H1 (cell line): ENCODE results near the gene CTNNA3. TPM values are rescaled to one million over a fixed set of nuclear protein-coding genes. Genes with fewer than 3 reads are reported as not detected.

Experiments used
- CHD7 ChIP-seq: fragments of 300-600 bp; sonication (generic); IDR thresholded peaks from 2 replicates; pipeline ENCODE4 v1.7.1; 2012; ENCODE audit warnings: low read length, moderate library complexity, mild to moderate bottlenecking, inconsistent platforms; ENCODE audit not compliant: insufficient replicate concordance
- EGR1 ChIP-seq: IDR thresholded peaks from 2 replicates; pipeline ENCODE4 v1.6.1; 2011; ENCODE audit warnings: low read depth, low read length, borderline replicate concordance
- GTF2F1 ChIP-seq: IDR thresholded peaks from 2 replicates; pipeline ENCODE4 v1.6.1; 2012; ENCODE audit warnings: low read depth, low read length, improper control_type of control experiment, borderline replicate concordance
- PHF8 ChIP-seq: fragments of 200-600 bp; sonication (generic); conservative IDR thresholded peaks from 2 replicates; pipeline ENCODE4 v1.7.1; 2012; ENCODE audit warnings: low read depth, mild to moderate bottlenecking, inconsistent platforms, low read length, moderate library complexity
- RFX5 ChIP-seq: IDR thresholded peaks from 2 replicates; pipeline ENCODE4 v1.6.1; 2011; ENCODE audit warnings: low read depth, low read length, improper control_type of control experiment, borderline replicate concordance
- SAP30 ChIP-seq: fragments of 300-600 bp; sonication (generic); IDR thresholded peaks from 2 replicates; pipeline ENCODE4 v1.7.1; 2012; ENCODE audit warnings: low read length, moderate library complexity, mild to moderate bottlenecking, inconsistent platforms; ENCODE audit not compliant: insufficient read depth, insufficient replicate concordance
- SIN3A ChIP-seq, 2 experiments: IDR thresholded peaks in 1 of 2; conservative IDR thresholded peaks in 1 of 2; 2 replicates each; pipeline ENCODE4 v1.6.1; 2011 to 2012; ENCODE audit warnings: low read length in 2 of 2, improper control_type of control experiment in 1 of 2, low read depth in 1 of 2, mild to moderate bottlenecking in 1 of 2
- SIRT6 ChIP-seq: IDR thresholded peaks from one replicate; pipeline ENCODE4 v1.7.1; 2012; ENCODE audit warnings: low read length, inconsistent platforms
- TBP ChIP-seq: IDR thresholded peaks from 2 replicates; pipeline ENCODE4 v1.6.1; 2011; ENCODE audit warnings: low read depth, low read length, improper control_type of control experiment
- polyA plus RNA-seq, 7 experiments: library from polyadenylated mRNA; depleted of rRNA in 3 of 7; stranded (reverse) in 5 of 7; unstranded in 2 of 7; fragments of >200 nt in 5 of 7; fragments of 200-250 nt in 2 of 7; gene quantifications; 1 replicate in 5 of 7; 2 replicates in 1 of 7; 4 replicates in 1 of 7; pipeline versions ENCODE4 v1.2.1 to v1.2.3, GENCODE V29; 2011 to 2013; ENCODE audit warnings: missing spikeins in 2 of 7, mixed read lengths in 2 of 7
- total RNA-seq: library from RNA; stranded (reverse); fragmentation: NEBNext Ultra II Directional; extraction: Animal tissue kit (Norgen Biotek cat#: 25700); gene quantifications from 2 replicates; pipeline ENCODE4 v1.2.1, GENCODE V29; 2021
- TF ChIP-seq, protein P1 (sequence below): IDR thresholded peaks from 2 replicates; pipeline ENCODE4 v1.6.1; 2012; ENCODE audit warnings: inconsistent platforms

CTNNA3 gene
- total and polyA plus RNA-seq, 2 of the 8 experiments (the other 6 are each of a cell fraction or from before 2014, with no cell fraction given), result 1.3 to 1.5 TPM

GRCh38 chr10:67280405-67280804 is 415.6 kb downstream of the CTNNA3 start (continued):
- TF ChIP-seq CHD7 (no peak), SAP30 (no peak), GTF2F1 (no peak), SIRT6 (no peak), RFX5 (no peak), SIN3A (conservative IDR thresholded peaks at IDR 0.05 in 1 of 2, IDR thresholded peaks at IDR 0.05 in 1 of 2; ENCODE audit: low read depth in 1 of 2, low read length in 2 of 2) (no peak), TBP (peak; percentile 49; the same call in 1 of the 2 replicates), EGR1 (no peak), PHF8 (no peak)
- TF ChIP-seq, protein P1, sequence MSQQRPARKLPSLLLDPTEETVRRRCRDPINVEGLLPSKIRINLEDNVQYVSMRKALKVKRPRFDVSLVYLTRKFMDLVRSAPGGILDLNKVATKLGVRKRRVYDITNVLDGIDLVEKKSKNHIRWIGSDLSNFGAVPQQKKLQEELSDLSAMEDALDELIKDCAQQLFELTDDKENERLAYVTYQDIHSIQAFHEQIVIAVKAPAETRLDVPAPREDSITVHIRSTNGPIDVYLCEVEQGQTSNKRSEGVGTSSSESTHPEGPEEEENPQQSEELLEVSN, result no peak
